Subcutaneous abdominal adipose tissue (tissue), 5 donors: ENCODE measurements around the gene CACNA1H.

Experiments used
- H3K27ac ChIP-seq: one replicate; pipeline ENCODE4 v1.7.0; 2013; ENCODE audit warnings: low read depth, mild to moderate bottlenecking, inconsistent platforms, low read length, moderate library complexity
- H3K27me3 ChIP-seq, 5 donors: one replicate each; pipeline ENCODE4 v1.7.0; 2013; ENCODE audit warnings: low read length in 5 of 5, inconsistent platforms in 1 of 5; ENCODE audit not compliant: control insufficient read depth in 5 of 5, insufficient read depth in 4 of 5
- H3K36me3 ChIP-seq, 5 donors: one replicate each; pipeline ENCODE4 v1.7.0; 2013; ENCODE audit warnings: low read length in 5 of 5; ENCODE audit not compliant: control insufficient read depth in 5 of 5, insufficient read depth in 5 of 5
- H3K4me1 ChIP-seq, 5 donors: one replicate each; pipeline ENCODE4 v1.7.0; 2013; ENCODE audit warnings: low read length in 5 of 5, mild to moderate bottlenecking in 3 of 5, moderate library complexity in 1 of 5; ENCODE audit not compliant: control insufficient read depth in 5 of 5, insufficient read depth in 5 of 5
- H3K4me3 ChIP-seq, 5 donors: one replicate each; pipeline ENCODE4 v1.7.0; 2013; ENCODE audit warnings: low read length in 5 of 5, low read depth in 1 of 5
- H3K9ac ChIP-seq, 5 donors: one replicate each; pipeline ENCODE4 v1.7.0; 2013; ENCODE audit warnings: low read length in 5 of 5, mild to moderate bottlenecking in 4 of 5, moderate library complexity in 3 of 5
- H3K9me3 ChIP-seq, 5 donors: one replicate each; pipeline ENCODE4 v1.7.0; 2013; ENCODE audit warnings: low read length in 5 of 5; ENCODE audit not compliant: control insufficient read depth in 5 of 5
- donor health status: healthy.
- donor health status: healthy.
- donor health status: healthy.
- donor health status: healthy.
- donor health status: healthy.

The CACNA1H gene

GRCh38 chr16:1127971-1128715 lies 24.8 kb upstream of the CACNA1H start:
- Histone ChIP-seq H3K9ac (no peak overlapping the region), H3K4me3 (no peak overlapping the region), H3K9me3 (peaks cover 0 to 5% (median 2%) of the 10 kb centered on the region in 5 donors), H3K27ac (no peak overlapping the region), H3K4me1 (no peaks in the 10 kb centered on the region), H3K27me3 (peaks cover 18 to 38% (median 26%) of the 10 kb centered on the region in 5 donors), H3K36me3 (no peaks in the 10 kb centered on the region)

DNA sequence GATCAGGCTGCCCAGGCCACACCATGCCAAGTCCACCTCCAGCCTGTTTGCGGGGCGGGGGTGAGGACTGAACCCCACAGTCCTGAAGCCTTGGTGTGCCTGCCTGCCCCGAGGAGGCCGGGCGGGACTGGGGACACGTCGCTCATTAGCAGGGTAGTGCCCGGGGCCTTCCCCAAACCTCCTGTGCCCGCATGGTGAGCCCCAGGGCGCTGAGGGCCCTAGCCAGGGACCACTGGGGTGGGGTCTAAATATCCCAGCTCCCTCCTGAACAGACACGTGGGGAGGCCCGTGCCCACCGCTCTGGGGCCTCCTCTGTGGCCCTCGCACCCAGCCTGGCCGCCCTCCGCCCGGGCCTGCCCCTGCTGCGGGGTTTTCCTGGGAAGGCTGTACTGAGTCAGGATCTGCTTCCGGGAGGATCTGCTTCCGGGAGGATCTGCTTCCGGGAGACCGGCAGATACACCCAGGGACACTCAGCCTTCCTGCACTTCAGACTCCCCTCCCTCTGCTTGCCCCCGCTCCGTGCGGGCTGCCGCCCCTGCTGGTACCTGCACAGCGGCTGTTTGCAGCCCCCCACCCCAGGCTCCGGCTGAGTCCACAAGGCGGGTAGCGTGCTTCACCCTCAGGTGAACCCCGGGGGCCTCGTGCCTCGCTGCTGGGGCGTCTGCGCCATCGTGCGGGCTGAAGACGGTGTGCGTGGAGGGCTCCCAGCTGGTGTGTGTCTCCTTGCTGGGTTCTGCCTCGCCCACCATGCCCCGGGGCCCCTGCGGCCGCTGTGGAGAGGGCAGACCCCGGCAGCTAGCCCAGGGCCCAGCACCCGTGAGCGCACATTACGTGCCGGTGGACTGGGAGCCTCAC lies 23.6 kb upstream of the CACNA1H start:
- Histone ChIP-seq H3K9me3 (peaks cover 0 to 5% (median 2%) of the 10 kb centered on the region in 5 donors), H3K9ac (no peak overlapping the region), H3K4me1 (no peaks in the 10 kb centered on the region), H3K4me3 (no peak overlapping the region), H3K27me3 (peaks cover 22 to 42% (median 30%) of the 10 kb centered on the region in 5 donors), H3K36me3 (no peaks in the 10 kb centered on the region), H3K27ac (no peak overlapping the region)

DNA sequence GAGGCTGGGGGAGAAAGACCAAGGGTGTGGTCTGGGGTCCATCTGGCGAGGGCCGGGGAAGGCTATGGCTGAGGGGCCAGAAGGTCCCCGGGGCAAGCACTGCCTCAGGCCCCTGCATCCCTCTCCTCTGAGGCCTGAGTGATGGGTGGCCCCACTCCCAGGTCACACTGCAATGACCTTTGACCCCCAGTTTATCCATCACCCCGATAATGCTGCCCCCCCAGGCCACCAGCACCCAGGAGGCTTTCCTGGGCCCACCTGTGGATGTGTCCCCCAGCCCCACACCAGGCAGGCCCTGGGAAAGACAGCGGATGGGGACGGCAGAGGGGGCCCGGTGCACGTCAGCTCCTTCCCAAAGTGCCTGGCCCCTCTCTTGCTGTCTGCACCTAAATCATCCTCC lies 22.5 kb upstream of the CACNA1H start:
- Histone ChIP-seq H3K36me3 (no peaks in the 10 kb centered on the region), H3K4me1 (no peaks in the 10 kb centered on the region), H3K27me3 (peaks cover 22 to 39% (median 30%) of the 10 kb centered on the region in 5 donors), H3K27ac (no peak overlapping the region), H3K9ac (no peak overlapping the region), H3K4me3 (no peak overlapping the region), H3K9me3 (peaks cover 0 to 5% (median 2%) of the 10 kb centered on the region in 5 donors)

- H3K36me3 ChIP-seq = no peaks in the 10 kb centered on the region
- H3K9me3 ChIP-seq = peaks cover 0 to 5% (median 2%) of the 10 kb centered on the region in 5 donors
- H3K4me3 ChIP-seq = no peak overlapping the region
- no peaks in the 10 kb centered on the region for H3K4me1 ChIP-seq
- no peak overlapping the region for H3K9ac ChIP-seq
- peaks cover 18 to 43% (median 31%) of the 10 kb centered on the region in 5 donors for H3K27me3 ChIP-seq
- H3K27ac ChIP-seq = no peak overlapping the region
These were observed 21.4 kb upstream of the CACNA1H start for GRCh38 chr16:1131378-1131994.

- Histone ChIP-seq H3K27ac (no peak overlapping the region), H3K9me3 (peaks cover 0 to 5% (median 2%) of the 10 kb centered on the region in 5 donors), H3K27me3 (peaks cover 15 to 41% (median 28%) of the 10 kb centered on the region in 5 donors), H3K36me3 (no peaks in the 10 kb centered on the region), H3K4me1 (no peaks in the 10 kb centered on the region), H3K9ac (no peak overlapping the region), H3K4me3 (no peak overlapping the region)
These were observed 20.5 kb upstream of the CACNA1H start for GRCh38 chr16:1132431-1132830.

DNA sequence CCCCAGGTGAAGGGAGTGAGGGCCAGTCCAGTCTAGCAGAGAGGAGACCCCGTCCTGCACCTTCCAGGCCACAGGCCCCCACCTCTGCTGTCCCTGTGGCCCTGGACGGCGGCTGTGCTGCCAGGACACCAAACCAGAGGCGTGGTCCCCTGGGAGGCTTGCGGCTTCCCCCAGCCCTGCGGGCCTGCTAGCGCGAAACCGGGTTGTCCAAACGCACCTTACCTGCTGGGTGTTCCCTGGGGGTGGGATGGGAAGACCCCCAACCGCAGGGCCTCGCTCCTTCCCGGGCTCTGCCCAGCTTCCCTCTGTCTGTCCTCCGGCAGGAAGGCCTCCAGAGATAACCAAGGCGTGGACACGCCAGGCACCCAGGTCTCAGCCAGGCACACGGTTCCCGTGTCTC lies 19.6 kb upstream of the CACNA1H start:
- Histone ChIP-seq H3K27ac (no peak overlapping the region), H3K4me3 (no peak overlapping the region), H3K4me1 (no peaks in the 10 kb centered on the region), H3K36me3 (no peaks in the 10 kb centered on the region), H3K9ac (no peak overlapping the region), H3K27me3 (peaks cover 9 to 40% (median 23%) of the 10 kb centered on the region in 5 donors), H3K9me3 (peaks cover 0 to 5% (median 2%) of the 10 kb centered on the region in 5 donors)

DNA sequence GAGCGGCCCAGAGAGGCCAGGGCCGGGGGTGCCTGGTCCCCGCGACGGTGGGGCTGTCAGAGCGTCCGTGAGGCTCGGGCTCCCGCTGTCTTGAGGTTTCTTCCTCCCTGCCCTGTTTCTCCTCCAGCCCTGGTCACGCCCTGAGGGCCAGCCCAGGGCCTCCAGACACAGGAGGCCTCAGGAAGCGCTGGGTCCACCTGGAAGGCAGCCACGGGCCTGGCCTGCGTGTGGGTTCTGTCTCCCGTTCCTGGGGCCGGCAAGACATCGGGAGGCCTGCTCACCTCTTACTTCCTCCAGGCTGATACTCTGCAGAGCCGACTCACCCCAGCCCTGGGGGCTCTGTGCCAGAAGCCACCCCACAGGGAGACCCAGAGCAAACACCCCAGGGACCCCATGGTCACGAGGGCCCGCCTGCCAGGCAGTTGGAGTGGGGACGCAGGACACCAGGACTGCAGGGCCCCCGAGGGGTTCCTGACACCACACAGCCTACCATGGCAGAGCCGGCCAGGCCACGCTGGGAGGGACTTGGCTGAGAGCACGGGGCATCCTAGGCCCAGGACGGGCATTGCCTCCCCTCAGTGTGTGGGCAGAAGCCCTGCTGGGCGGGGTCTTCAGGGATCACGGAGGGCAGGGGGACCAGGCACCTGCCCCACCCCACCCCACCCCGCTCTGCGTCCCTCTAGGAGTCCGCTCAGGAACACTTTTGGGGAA lies 18.9 kb upstream of the CACNA1H start:
- H3K27ac ChIP-seq = no peak overlapping the region
- no peak overlapping the region for H3K9ac ChIP-seq
- peaks cover 9 to 40% (median 23%) of the 10 kb centered on the region in 5 donors for H3K27me3 ChIP-seq
- no peak overlapping the region for H3K4me3 ChIP-seq
- H3K4me1 ChIP-seq = no peaks in the 10 kb centered on the region
- H3K36me3 ChIP-seq = no peaks in the 10 kb centered on the region
- peaks cover 0 to 8% (median 2%) of the 10 kb centered on the region in 5 donors for H3K9me3 ChIP-seq

DNA sequence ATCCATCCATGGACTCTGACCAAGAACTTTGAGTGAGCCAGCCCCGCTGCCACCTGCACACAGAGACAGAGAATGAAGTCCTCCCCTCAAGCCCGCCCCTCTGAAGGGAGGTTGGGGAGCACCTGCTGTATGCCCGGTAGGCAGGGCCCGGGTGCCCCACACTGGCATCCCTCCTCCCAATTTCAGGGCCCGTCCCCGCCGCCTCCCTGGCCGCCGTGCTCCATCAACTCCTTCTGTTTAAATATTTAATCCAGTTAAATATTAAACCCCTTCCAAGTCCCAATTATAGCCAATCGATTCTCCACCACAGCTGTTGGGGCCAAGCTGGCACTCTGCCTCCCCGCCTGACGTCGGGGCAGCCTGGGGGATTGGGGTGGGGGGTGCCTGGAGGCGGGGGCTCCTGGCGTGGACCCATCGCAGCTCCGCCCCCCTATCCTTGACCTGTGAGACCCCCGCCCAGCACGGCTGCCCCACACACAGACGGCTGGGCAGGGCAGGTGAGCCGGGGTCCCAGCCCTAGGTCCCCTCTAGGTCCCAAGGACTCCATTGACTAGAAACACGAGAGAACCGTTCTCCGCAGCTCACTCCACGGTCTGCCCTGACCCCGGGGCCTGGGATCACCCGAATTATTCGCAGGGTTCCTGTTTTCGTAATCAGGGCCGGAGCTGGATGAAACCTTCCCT lies 18.0 kb upstream of the CACNA1H start:
- H3K9me3 ChIP-seq = peaks cover 0 to 2% (median 0%) of the 10 kb centered on the region in 5 donors
- H3K27ac ChIP-seq = no peak overlapping the region
- H3K4me3 ChIP-seq = no peak overlapping the region
- H3K9ac ChIP-seq = no peak overlapping the region
- H3K27me3 ChIP-seq = peaks cover 9 to 45% (median 23%) of the 10 kb centered on the region in 5 donors
- H3K36me3 ChIP-seq = no peaks in the 10 kb centered on the region
- H3K4me1 ChIP-seq = no peaks in the 10 kb centered on the region

DNA sequence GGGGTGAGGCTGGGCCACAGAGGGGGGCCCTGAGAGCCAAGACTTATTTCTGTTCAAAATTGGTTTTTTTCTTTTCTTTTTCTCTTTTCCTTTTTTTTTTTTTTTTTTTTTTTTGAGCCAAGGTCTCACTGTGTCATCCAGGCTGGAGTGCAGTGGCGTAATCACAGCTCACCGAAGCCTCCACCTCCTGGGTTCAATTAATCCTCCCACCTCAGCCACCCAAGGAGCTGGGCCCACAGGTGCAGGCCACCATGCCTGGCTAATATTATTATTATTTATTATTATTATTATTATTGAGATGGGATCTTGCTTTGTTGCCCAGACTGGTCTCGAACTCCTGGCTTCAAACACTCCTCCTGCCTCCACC lies 17.5 kb upstream of the CACNA1H start:
- H3K9ac ChIP-seq = no peak overlapping the region
- H3K4me1 ChIP-seq = no peaks in the 10 kb centered on the region
- peaks cover 0 to 2% (median 0%) of the 10 kb centered on the region in 5 donors for H3K9me3 ChIP-seq
- no peak overlapping the region for H3K27ac ChIP-seq
- peaks cover 9 to 50% (median 28%) of the 10 kb centered on the region in 5 donors for H3K27me3 ChIP-seq
- H3K36me3 ChIP-seq = no peaks in the 10 kb centered on the region
- no peak overlapping the region for H3K4me3 ChIP-seq
